Neural cell (in vitro differentiated cells): ENCODE data around the gene PLA2G2A.

ENCODE experiments used
- CTCF ChIP-seq: fragments of 450-650 bp; IDR thresholded peaks from 2 replicates; pipeline ENCODE4 v1.5.1; 2014; ENCODE audit warnings: antibody characterized with exemption, mild to moderate bottlenecking, moderate library complexity; ENCODE audit not compliant: poor library complexity, severe bottlenecking
- EZH2 ChIP-seq: fragments of 200-600, 300-800 bp; shearing (Covaris generic), sonication (generic); IDR thresholded peaks from 2 replicates; pipeline ENCODE4 v1.6.1; 2014; ENCODE audit warnings: antibody characterized with exemption, low read length, borderline replicate concordance, mild to moderate bottlenecking; ENCODE audit not compliant: insufficient read depth, poor library complexity, severe bottlenecking
- MXI1 ChIP-seq: fragments of 450-650 bp; conservative IDR thresholded peaks from 2 replicates; pipeline ENCODE4 v1.6.1; 2014; ENCODE audit warnings: antibody characterized with exemption, mild to moderate bottlenecking; ENCODE audit not compliant: poor library complexity, severe bottlenecking
- POLR2AphosphoS5 ChIP-seq: IDR thresholded peaks from 2 replicates; pipeline ENCODE4 v1.6.1; 2012

- no peak for TF ChIP-seq CTCF
- TF ChIP-seq EZH2: no peak
- no peak for TF ChIP-seq POLR2AphosphoS5
- no peak for TF ChIP-seq MXI1
Observed at GRCh38 chr1:19954059-19954458, 25.4 kb downstream of the PLA2G2A start.
